H1 (cell line): ENCODE data around the gene SYNDIG1. TPM values are rescaled to one million over a fixed set of nuclear protein-coding genes. Genes with fewer than 3 reads are reported as not detected.

ENCODE experiments used
- BCL11A ChIP-seq, 2 experiments: IDR thresholded peaks; one replicate each; pipeline ENCODE4 v1.6.1; 2011; ENCODE audit warnings: low read depth in 2 of 2, low read length in 2 of 2, mild to moderate bottlenecking in 2 of 2
- CTBP2 ChIP-seq: IDR thresholded peaks from 2 replicates; pipeline ENCODE4 v1.7.0; 2011; ENCODE audit warnings: borderline replicate concordance, mild to moderate bottlenecking, moderate library complexity, mixed read lengths, low read length; ENCODE audit not compliant: insufficient read depth, insufficient read length
- GTF2F1 ChIP-seq: IDR thresholded peaks from 2 replicates; pipeline ENCODE4 v1.6.1; 2012; ENCODE audit warnings: low read depth, low read length, improper control_type of control experiment, borderline replicate concordance
- POU5F1 ChIP-seq: IDR thresholded peaks from 2 replicates; pipeline ENCODE4 v1.6.1; 2011; ENCODE audit warnings: low read depth, mild to moderate bottlenecking, low read length, moderate library complexity
- SIRT6 ChIP-seq: IDR thresholded peaks from one replicate; pipeline ENCODE4 v1.7.1; 2012; ENCODE audit warnings: low read length, inconsistent platforms
- TCF12 ChIP-seq: IDR thresholded peaks from 2 replicates; pipeline ENCODE4 v1.6.1; 2011; ENCODE audit warnings: low read depth, mild to moderate bottlenecking, low read length
- polyA plus RNA-seq, 7 experiments: library from polyadenylated mRNA; depleted of rRNA in 3 of 7; stranded (reverse) in 5 of 7; unstranded in 2 of 7; fragments of >200 nt in 5 of 7; fragments of 200-250 nt in 2 of 7; gene quantifications; 1 replicate in 5 of 7; 2 replicates in 1 of 7; 4 replicates in 1 of 7; pipeline versions ENCODE4 v1.2.1 to v1.2.3, GENCODE V29; 2011 to 2013; ENCODE audit warnings: missing spikeins in 2 of 7, mixed read lengths in 2 of 7
- total RNA-seq: library from RNA; stranded (reverse); fragmentation: NEBNext Ultra II Directional; extraction: Animal tissue kit (Norgen Biotek cat#: 25700); gene quantifications from 2 replicates; pipeline ENCODE4 v1.2.1, GENCODE V29; 2021
- TF ChIP-seq, protein P1 (sequence below): fragments of 300-600 bp; sonication (generic); IDR thresholded peaks from 2 replicates; pipeline ENCODE4 v1.7.1; 2012; ENCODE audit warnings: low read length, moderate library complexity, mild to moderate bottlenecking, inconsistent platforms; ENCODE audit not compliant: insufficient replicate concordance
- TF ChIP-seq, protein P2 (sequence below): IDR thresholded peaks from 2 replicates; pipeline ENCODE4 v1.6.1; 2012; ENCODE audit warnings: inconsistent platforms

SYNDIG1 gene
- total and polyA plus RNA-seq, 2 of the 8 experiments (the other 6 are each of a cell fraction or from before 2014, with no cell fraction given) = 6.5 to 7.8 TPM

GRCh38 chr20:24559114-24559732 lies 89.8 kb downstream of the SYNDIG1 start (continued):
- TF ChIP-seq, protein P1, sequence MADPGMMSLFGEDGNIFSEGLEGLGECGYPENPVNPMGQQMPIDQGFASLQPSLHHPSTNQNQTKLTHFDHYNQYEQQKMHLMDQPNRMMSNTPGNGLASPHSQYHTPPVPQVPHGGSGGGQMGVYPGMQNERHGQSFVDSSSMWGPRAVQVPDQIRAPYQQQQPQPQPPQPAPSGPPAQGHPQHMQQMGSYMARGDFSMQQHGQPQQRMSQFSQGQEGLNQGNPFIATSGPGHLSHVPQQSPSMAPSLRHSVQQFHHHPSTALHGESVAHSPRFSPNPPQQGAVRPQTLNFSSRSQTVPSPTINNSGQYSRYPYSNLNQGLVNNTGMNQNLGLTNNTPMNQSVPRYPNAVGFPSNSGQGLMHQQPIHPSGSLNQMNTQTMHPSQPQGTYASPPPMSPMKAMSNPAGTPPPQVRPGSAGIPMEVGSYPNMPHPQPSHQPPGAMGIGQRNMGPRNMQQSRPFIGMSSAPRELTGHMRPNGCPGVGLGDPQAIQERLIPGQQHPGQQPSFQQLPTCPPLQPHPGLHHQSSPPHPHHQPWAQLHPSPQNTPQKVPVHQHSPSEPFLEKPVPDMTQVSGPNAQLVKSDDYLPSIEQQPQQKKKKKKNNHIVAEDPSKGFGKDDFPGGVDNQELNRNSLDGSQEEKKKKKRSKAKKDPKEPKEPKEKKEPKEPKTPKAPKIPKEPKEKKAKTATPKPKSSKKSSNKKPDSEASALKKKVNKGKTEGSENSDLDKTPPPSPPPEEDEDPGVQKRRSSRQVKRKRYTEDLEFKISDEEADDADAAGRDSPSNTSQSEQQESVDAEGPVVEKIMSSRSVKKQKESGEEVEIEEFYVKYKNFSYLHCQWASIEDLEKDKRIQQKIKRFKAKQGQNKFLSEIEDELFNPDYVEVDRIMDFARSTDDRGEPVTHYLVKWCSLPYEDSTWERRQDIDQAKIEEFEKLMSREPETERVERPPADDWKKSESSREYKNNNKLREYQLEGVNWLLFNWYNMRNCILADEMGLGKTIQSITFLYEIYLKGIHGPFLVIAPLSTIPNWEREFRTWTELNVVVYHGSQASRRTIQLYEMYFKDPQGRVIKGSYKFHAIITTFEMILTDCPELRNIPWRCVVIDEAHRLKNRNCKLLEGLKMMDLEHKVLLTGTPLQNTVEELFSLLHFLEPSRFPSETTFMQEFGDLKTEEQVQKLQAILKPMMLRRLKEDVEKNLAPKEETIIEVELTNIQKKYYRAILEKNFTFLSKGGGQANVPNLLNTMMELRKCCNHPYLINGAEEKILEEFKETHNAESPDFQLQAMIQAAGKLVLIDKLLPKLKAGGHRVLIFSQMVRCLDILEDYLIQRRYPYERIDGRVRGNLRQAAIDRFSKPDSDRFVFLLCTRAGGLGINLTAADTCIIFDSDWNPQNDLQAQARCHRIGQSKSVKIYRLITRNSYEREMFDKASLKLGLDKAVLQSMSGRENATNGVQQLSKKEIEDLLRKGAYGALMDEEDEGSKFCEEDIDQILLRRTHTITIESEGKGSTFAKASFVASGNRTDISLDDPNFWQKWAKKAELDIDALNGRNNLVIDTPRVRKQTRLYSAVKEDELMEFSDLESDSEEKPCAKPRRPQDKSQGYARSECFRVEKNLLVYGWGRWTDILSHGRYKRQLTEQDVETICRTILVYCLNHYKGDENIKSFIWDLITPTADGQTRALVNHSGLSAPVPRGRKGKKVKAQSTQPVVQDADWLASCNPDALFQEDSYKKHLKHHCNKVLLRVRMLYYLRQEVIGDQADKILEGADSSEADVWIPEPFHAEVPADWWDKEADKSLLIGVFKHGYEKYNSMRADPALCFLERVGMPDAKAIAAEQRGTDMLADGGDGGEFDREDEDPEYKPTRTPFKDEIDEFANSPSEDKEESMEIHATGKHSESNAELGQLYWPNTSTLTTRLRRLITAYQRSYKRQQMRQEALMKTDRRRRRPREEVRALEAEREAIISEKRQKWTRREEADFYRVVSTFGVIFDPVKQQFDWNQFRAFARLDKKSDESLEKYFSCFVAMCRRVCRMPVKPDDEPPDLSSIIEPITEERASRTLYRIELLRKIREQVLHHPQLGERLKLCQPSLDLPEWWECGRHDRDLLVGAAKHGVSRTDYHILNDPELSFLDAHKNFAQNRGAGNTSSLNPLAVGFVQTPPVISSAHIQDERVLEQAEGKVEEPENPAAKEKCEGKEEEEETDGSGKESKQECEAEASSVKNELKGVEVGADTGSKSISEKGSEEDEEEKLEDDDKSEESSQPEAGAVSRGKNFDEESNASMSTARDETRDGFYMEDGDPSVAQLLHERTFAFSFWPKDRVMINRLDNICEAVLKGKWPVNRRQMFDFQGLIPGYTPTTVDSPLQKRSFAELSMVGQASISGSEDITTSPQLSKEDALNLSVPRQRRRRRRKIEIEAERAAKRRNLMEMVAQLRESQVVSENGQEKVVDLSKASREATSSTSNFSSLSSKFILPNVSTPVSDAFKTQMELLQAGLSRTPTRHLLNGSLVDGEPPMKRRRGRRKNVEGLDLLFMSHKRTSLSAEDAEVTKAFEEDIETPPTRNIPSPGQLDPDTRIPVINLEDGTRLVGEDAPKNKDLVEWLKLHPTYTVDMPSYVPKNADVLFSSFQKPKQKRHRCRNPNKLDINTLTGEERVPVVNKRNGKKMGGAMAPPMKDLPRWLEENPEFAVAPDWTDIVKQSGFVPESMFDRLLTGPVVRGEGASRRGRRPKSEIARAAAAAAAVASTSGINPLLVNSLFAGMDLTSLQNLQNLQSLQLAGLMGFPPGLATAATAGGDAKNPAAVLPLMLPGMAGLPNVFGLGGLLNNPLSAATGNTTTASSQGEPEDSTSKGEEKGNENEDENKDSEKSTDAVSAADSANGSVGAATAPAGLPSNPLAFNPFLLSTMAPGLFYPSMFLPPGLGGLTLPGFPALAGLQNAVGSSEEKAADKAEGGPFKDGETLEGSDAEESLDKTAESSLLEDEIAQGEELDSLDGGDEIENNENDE = no peak
- TF ChIP-seq BCL11A (IDR thresholded peaks at IDR 0.05; ENCODE audit: low read depth in 2 of 2, low read length in 2 of 2) = no peak
- TF ChIP-seq, protein P2, sequence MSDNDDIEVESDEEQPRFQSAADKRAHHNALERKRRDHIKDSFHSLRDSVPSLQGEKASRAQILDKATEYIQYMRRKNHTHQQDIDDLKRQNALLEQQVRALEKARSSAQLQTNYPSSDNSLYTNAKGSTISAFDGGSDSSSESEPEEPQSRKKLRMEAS = no peak
- no peak for TF ChIP-seq GTF2F1
- TF ChIP-seq TCF12 = no peak
- no peak for TF ChIP-seq CTBP2
- no peak for TF ChIP-seq POU5F1
- no peak for TF ChIP-seq SIRT6
- TF ChIP-seq, all 59 proteins: peak for 0
